Measurements from ENCODE around the gene SPCS3.
"Not testable (repeated sequence)": the region's sequence is repeated elsewhere in the genome, so short reads cannot be mapped to it uniquely, and the experiment has no call there.

The SPCS3 gene

GRCh38 chr4:176342384-176342783 is 22.6 kb downstream of the SPCS3 start:
- Mint-ChIP-seq H3K9me3 (peaks cover 4 to 7% of the 10 kb centered on the region in 2 donors), H3K27ac (no peak overlapping the region), H3K4me3 (no peak overlapping the region), H3K36me3 (ENCODE audit: insufficient read depth) (no peaks in the 10 kb centered on the region), H3K27me3 (no peaks in the 10 kb centered on the region), H3K4me1 (ENCODE audit: low read depth in 2 of 2) (peaks cover 3 to 10% of the 10 kb centered on the region in 2 donors)
- ATAC-seq (replicated peaks) (no peak), DNase-seq (no peak)

GRCh38 chr4:176343286-176343685 is 23.5 kb downstream of the SPCS3 start:
- DNase-seq (no peak), ATAC-seq (replicated peaks) (no peak)
- H3K27ac Mint-ChIP-seq = no peak overlapping the region
- H3K4me3 Mint-ChIP-seq = no peak overlapping the region
- no peaks in the 10 kb centered on the region for H3K27me3 Mint-ChIP-seq
- H3K36me3 Mint-ChIP-seq (ENCODE audit: insufficient read depth) = no peaks in the 10 kb centered on the region
- H3K9me3 Mint-ChIP-seq = peaks cover 4 to 7% of the 10 kb centered on the region in 2 donors
- peaks cover 3 to 10% of the 10 kb centered on the region in 2 donors for H3K4me1 Mint-ChIP-seq (ENCODE audit: low read depth in 2 of 2)

DNA sequence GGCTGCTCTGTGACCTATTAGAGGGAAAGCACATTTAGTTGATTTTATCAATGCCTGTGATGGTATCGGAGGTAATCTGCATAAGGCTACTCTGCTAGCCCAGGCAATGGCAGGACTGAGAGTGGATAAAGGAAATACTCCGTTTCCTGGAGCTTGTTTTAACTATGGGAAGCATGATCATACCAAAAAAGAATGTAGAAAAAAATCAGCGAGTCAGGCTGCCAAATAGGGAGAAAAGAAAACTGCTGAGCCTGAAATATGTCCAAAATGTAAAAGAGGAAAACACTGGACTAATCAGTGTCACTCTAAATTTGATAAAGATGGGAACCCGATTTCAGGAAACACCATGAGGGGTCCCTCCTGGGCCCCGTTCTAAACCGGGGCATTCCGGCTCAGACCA is 25.6 kb downstream of the SPCS3 start:
- not testable (repeated sequence) for DNase-seq; ATAC-seq (replicated peaks); H3K4me1 Mint-ChIP-seq (ENCODE audit: low read depth in 2 of 2); H3K27ac Mint-ChIP-seq; H3K4me3 Mint-ChIP-seq; H3K36me3 Mint-ChIP-seq (ENCODE audit: insufficient read depth); H3K27me3 Mint-ChIP-seq; H3K9me3 Mint-ChIP-seq

DNA sequence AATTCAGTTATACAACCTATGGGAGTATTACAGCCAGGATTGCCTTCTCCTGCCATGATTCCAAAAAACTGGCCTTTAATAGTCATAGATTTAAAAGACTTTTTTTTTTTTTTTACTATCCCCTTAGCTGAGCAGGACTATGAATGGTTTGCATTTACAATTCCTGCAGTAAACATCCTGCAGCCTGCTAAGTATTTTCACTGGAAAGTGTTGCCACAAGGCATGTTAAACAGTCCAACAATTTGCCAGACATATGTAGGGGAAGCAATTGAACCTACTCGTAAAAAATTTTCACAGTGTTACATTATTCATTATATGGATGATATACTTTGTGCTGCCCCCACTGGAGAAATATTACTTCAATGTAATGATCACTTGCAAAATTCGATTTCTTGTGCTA is 27.1 kb downstream of the SPCS3 start:
- ATAC-seq (replicated peaks); H3K4me1 Mint-ChIP-seq (ENCODE audit: low read depth in 2 of 2); H3K4me3 Mint-ChIP-seq; H3K9me3 Mint-ChIP-seq; H3K36me3 Mint-ChIP-seq (ENCODE audit: insufficient read depth); DNase-seq; H3K27me3 Mint-ChIP-seq; H3K27ac Mint-ChIP-seq: not testable (repeated sequence)

DNA sequence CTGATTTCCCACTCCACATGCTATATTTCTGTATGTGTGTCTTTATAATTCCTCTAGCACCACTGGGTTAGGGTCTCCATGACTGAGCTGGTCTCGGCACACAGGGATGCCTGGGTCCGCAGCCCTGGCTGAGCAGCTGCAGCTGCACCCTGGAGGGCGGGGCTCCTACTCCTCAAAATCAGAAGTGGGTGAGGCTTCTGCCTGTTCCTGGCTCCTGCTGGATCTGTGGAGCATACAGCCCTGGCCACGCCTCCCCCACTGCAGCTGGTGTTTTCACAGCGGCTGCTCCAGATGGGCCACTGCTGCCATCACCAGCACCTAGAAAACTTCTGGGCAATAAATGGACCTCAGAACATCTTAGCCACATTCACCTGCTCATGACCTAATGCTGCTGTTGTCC is 30.9 kb downstream of the SPCS3 start:
- no peaks in the 10 kb centered on the region for H3K4me1 Mint-ChIP-seq (ENCODE audit: low read depth in 2 of 2)
- H3K27me3 Mint-ChIP-seq = no peaks in the 10 kb centered on the region
- ATAC-seq (replicated peaks) = no peak
- no peak overlapping the region for H3K27ac Mint-ChIP-seq
- H3K36me3 Mint-ChIP-seq (ENCODE audit: insufficient read depth) = no peaks in the 10 kb centered on the region
- DNase-seq = no peak
- no peak overlapping the region for H3K4me3 Mint-ChIP-seq
- H3K9me3 Mint-ChIP-seq = no peaks in the 10 kb centered on the region

GRCh38 chr4:176354884-176355283 is 35.1 kb downstream of the SPCS3 start:
- no peak for DNase-seq
- Mint-ChIP-seq H3K27me3 (no peaks in the 10 kb centered on the region), H3K27ac (no peak overlapping the region), H3K4me3 (no peak overlapping the region), H3K9me3 (no peaks in the 10 kb centered on the region), H3K4me1 (ENCODE audit: low read depth in 2 of 2) (no peaks in the 10 kb centered on the region), H3K36me3 (ENCODE audit: insufficient read depth) (no peaks in the 10 kb centered on the region)
- no peak for ATAC-seq (replicated peaks)

- Mint-ChIP-seq H3K4me1 (ENCODE audit: low read depth in 2 of 2) (no peaks in the 10 kb centered on the region), H3K27me3 (no peaks in the 10 kb centered on the region), H3K9me3 (no peaks in the 10 kb centered on the region), H3K36me3 (ENCODE audit: insufficient read depth) (no peaks in the 10 kb centered on the region), H3K4me3 (no peak overlapping the region), H3K27ac (no peak overlapping the region)
- DNase-seq = no peak
- ATAC-seq (replicated peaks) = no peak
Measured at GRCh38 chr4:176357359-176358082, 37.8 kb downstream of the SPCS3 start.

DNA sequence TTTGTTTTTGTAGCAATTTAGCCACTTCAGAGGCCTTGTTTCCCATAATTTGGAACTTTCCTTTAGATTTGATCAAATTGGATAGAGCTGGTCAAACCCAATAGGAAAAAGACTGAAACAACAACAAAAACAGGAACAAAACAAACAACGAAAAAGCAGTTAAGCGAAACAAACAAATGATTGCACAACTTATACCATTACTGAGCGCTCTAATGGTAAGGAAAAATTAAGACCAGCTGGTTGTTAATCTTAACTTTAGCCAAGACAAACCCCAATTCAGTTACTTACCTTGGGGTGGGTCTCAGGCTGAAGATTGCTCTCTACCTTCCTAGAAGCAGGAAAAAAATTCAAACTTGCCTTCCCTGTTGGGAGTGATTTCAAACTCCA is 38.3 kb downstream of the SPCS3 start:
- no peak for ATAC-seq (replicated peaks)
- no peak for DNase-seq
- H3K9me3 Mint-ChIP-seq = no peaks in the 10 kb centered on the region

GRCh38 chr4:176359590-176359989 is 39.8 kb downstream of the SPCS3 start:
- Mint-ChIP-seq H3K27ac (no peak overlapping the region), H3K9me3 (no peaks in the 10 kb centered on the region), H3K4me1 (ENCODE audit: low read depth in 2 of 2) (no peaks in the 10 kb centered on the region), H3K4me3 (no peak overlapping the region), H3K27me3 (peaks cover 0 to 5% of the 10 kb centered on the region in 2 donors), H3K36me3 (ENCODE audit: insufficient read depth) (no peaks in the 10 kb centered on the region)
- DNase-seq = no peak
- ATAC-seq (replicated peaks) = no peak

More for the DNA sequence above, 38.3 kb downstream of the SPCS3 start:
- Mint-ChIP-seq H3K4me1 (ENCODE audit: low read depth in 2 of 2) (no peaks in the 10 kb centered on the region), H3K36me3 (ENCODE audit: insufficient read depth) (no peaks in the 10 kb centered on the region), H3K27ac (no peak overlapping the region), H3K4me3 (no peak overlapping the region), H3K27me3 (no peaks in the 10 kb centered on the region)

- H3K4me1 Mint-ChIP-seq (ENCODE audit: low read depth in 2 of 2) = no peaks in the 10 kb centered on the region
- no peak for ATAC-seq (replicated peaks)
Measured at GRCh38 chr4:176360446-176360845, 40.7 kb downstream of the SPCS3 start.

GRCh38 chr4:176363072-176363471 is 43.3 kb downstream of the SPCS3 start:
- H3K9me3 Mint-ChIP-seq = no peaks in the 10 kb centered on the region
- DNase-seq (no peak), ATAC-seq (replicated peaks) (no peak)
- H3K36me3 Mint-ChIP-seq (ENCODE audit: insufficient read depth) = peaks cover 2% of the 10 kb centered on the region
- no peak overlapping the region for H3K4me3 Mint-ChIP-seq
- H3K27me3 Mint-ChIP-seq = peaks cover 0 to 25% of the 10 kb centered on the region in 2 donors
- no peaks in the 10 kb centered on the region for H3K4me1 Mint-ChIP-seq (ENCODE audit: low read depth in 2 of 2)
- no peak overlapping the region for H3K27ac Mint-ChIP-seq

More at GRCh38 chr4:176360446-176360845, 40.7 kb downstream of the SPCS3 start:
- H3K4me3 Mint-ChIP-seq = no peak overlapping the region
- H3K9me3 Mint-ChIP-seq = no peaks in the 10 kb centered on the region
- DNase-seq = no peak
- no peak overlapping the region for H3K27ac Mint-ChIP-seq
- H3K27me3 Mint-ChIP-seq = peaks cover 0 to 14% of the 10 kb centered on the region in 2 donors
- H3K36me3 Mint-ChIP-seq (ENCODE audit: insufficient read depth) = peaks cover 2% of the 10 kb centered on the region

GRCh38 chr4:176367771-176368465 is 48.2 kb downstream of the SPCS3 start:
- no peaks in the 10 kb centered on the region for H3K9me3 Mint-ChIP-seq
- H3K4me1 Mint-ChIP-seq (ENCODE audit: low read depth in 2 of 2) = no peaks in the 10 kb centered on the region
- H3K27ac Mint-ChIP-seq = no peak overlapping the region

GRCh38 chr4:176376032-176376614 is 56.4 kb downstream of the SPCS3 start:
- no peak overlapping the region for H3K27ac Mint-ChIP-seq
- DNase-seq (no peak), ATAC-seq (replicated peaks) (no peak)
- H3K9me3 Mint-ChIP-seq = no peaks in the 10 kb centered on the region
- H3K4me1 Mint-ChIP-seq (ENCODE audit: low read depth in 2 of 2) = peaks cover 0 to 3% of the 10 kb centered on the region in 2 donors
- no peaks in the 10 kb centered on the region for H3K36me3 Mint-ChIP-seq (ENCODE audit: insufficient read depth)
- peaks cover 4 to 16% of the 10 kb centered on the region in 2 donors for H3K27me3 Mint-ChIP-seq
- H3K4me3 Mint-ChIP-seq = no peak overlapping the region

More at GRCh38 chr4:176367771-176368465, 48.2 kb downstream of the SPCS3 start:
- H3K27me3 Mint-ChIP-seq = peaks cover 0 to 30% of the 10 kb centered on the region in 2 donors
- ATAC-seq (replicated peaks) (no peak), DNase-seq (no peak)
- peaks cover 2% of the 10 kb centered on the region for H3K36me3 Mint-ChIP-seq (ENCODE audit: insufficient read depth)
- no peak overlapping the region for H3K4me3 Mint-ChIP-seq

- H3K27ac Mint-ChIP-seq = no peak overlapping the region
- no peak overlapping the region for H3K4me3 Mint-ChIP-seq
- no peak for DNase-seq
- H3K36me3 Mint-ChIP-seq (ENCODE audit: insufficient read depth) = no peaks in the 10 kb centered on the region
- no peaks in the 10 kb centered on the region for H3K9me3 Mint-ChIP-seq
- H3K27me3 Mint-ChIP-seq = peaks cover 4 to 14% of the 10 kb centered on the region in 2 donors
- no peak for ATAC-seq (replicated peaks)
- H3K4me1 Mint-ChIP-seq (ENCODE audit: low read depth in 2 of 2) = peaks cover 0 to 3% of the 10 kb centered on the region in 2 donors
Measured at GRCh38 chr4:176377780-176378179, 58.0 kb downstream of the SPCS3 start.
